ENCODE results near the gene SSBP2.

SSBP2 gene

GRCh38 chr5:81388169-81388568, 362.7 kb downstream of the SSBP2 start:
- no peak for DNase-seq

- no peak for DNase-seq
These were observed 367.0 kb downstream of the SSBP2 start for GRCh38 chr5:81383867-81384266.

- no peak for DNase-seq
These were observed 379.5 kb downstream of the SSBP2 start for GRCh38 chr5:81371354-81371876.

- DNase-seq = no peak
These were observed 380.0 kb downstream of the SSBP2 start for GRCh38 chr5:81370912-81371311.

- DNase-seq = no peak
These were observed 385.4 kb downstream of the SSBP2 start for GRCh38 chr5:81365541-81365940.

- peak; percentile 7 for DNase-seq
These were observed 387.6 kb downstream of the SSBP2 start for GRCh38 chr5:81363093-81363871.
